Right atrium auricular region (tissue), 2 donors: Measurements from ENCODE around the gene ADCY3. TPM values are rescaled to one million over a fixed set of nuclear protein-coding genes. Genes with fewer than 3 reads are reported as not detected.

ENCODE experiments used
- DNase-seq: peaks from one replicate; pipeline ENCODE4 v3.0.0-alpha.2; 2019; ENCODE audit warnings: low spot score
- H3K27ac ChIP-seq, 2 donors: fragments of 200-600 bp; sonication (generic); 1 replicate in 1 of 2; 2 replicates in 1 of 2; pipeline ENCODE4 v1.5.1; 2016 to 2019
- H3K27me3 ChIP-seq, 2 donors: fragments of 200-600 bp; sonication (generic); one replicate each; pipeline versions ENCODE4 v1.5.1 to v1.6.0; 2017 to 2019
- H3K36me3 ChIP-seq: fragments of 200-600 bp; sonication (generic); one replicate; pipeline ENCODE4 v1.5.1; 2016
- H3K4me1 ChIP-seq, 2 donors: fragments of 200-600 bp; sonication (generic); one replicate each; pipeline versions ENCODE4 v1.5.1 to v1.6.0; 2017 to 2019
- H3K4me3 ChIP-seq, 2 donors: fragments of 200-600 bp; sonication (generic); 1 replicate in 1 of 2; 2 replicates in 1 of 2; pipeline ENCODE4 v1.5.1; 2017 to 2019; ENCODE audit warnings: mild to moderate bottlenecking in 1 of 2, moderate library complexity in 1 of 2
- H3K9me3 ChIP-seq, 2 donors: fragments of 200-600 bp; sonication (generic); one replicate each; pipeline ENCODE4 v1.5.1; 2019
- CTCF ChIP-seq, 2 donors: fragments of 200-600 bp; sonication (generic); IDR thresholded peaks; one replicate each; pipeline ENCODE4 v1.5.1; 2019; ENCODE audit warnings: antibody characterized with exemption in 2 of 2
- total RNA-seq, 2 donors: library from RNA; depleted of rRNA; stranded (reverse); fragments of >200 nt; gene quantifications; one replicate each; pipeline ENCODE4 v1.1.0, GENCODE V29; 2016

Gene ADCY3
- total RNA-seq, 2 donors from 2014 or later, result 14.1 to 28.4 TPM

GRCh38 chr2:24903161-24904103 is 16.6 kb downstream of the ADCY3 start:
- H3K9me3 ChIP-seq, result no peaks in the 10 kb centered on the region
- peaks cover 0 to under 1% of the 10 kb centered on the region in 2 donors for H3K4me1 ChIP-seq
- no peaks in the 10 kb centered on the region for H3K36me3 ChIP-seq
- no peak overlapping the region for H3K4me3 ChIP-seq
- no peaks in the 10 kb centered on the region for H3K27me3 ChIP-seq
- H3K27ac ChIP-seq, result no peak overlapping the region
- TF ChIP-seq CTCF (IDR thresholded peaks at IDR 0.05), result no peak
- DNase-seq, result no peak

- H3K36me3 ChIP-seq, result no peaks in the 10 kb centered on the region
- DNase-seq, result no peak
- H3K27me3 ChIP-seq, result no peaks in the 10 kb centered on the region
- no peak overlapping the region for H3K4me3 ChIP-seq
- H3K27ac ChIP-seq, result no peak overlapping the region
- peaks cover 0 to 14% of the 10 kb centered on the region in 2 donors for H3K9me3 ChIP-seq
- peaks cover 0 to 7% of the 10 kb centered on the region in 2 donors for H3K4me1 ChIP-seq
- no peak for TF ChIP-seq CTCF (IDR thresholded peaks at IDR 0.05)
Measured at GRCh38 chr2:24899361-24899910, 20.6 kb downstream of the ADCY3 start.

- peaks cover 0 to 7% of the 10 kb centered on the region in 2 donors for H3K4me1 ChIP-seq
- no peak for DNase-seq
- no peaks in the 10 kb centered on the region for H3K27me3 ChIP-seq
- no peak overlapping the region for H3K27ac ChIP-seq
- peaks cover 0 to 20% of the 10 kb centered on the region in 2 donors for H3K9me3 ChIP-seq
- TF ChIP-seq CTCF (IDR thresholded peaks at IDR 0.05), result no peak
- H3K36me3 ChIP-seq, result no peaks in the 10 kb centered on the region
- H3K4me3 ChIP-seq, result no peak overlapping the region
Measured at GRCh38 chr2:24898122-24899109, 21.6 kb downstream of the ADCY3 start.

- Histone ChIP-seq H3K36me3 (no peaks in the 10 kb centered on the region), H3K4me3 (no peak overlapping the region), H3K9me3 (peaks cover 0 to 31% of the 10 kb centered on the region in 2 donors), H3K27me3 (no peaks in the 10 kb centered on the region), H3K4me1 (peaks cover 0 to 7% of the 10 kb centered on the region in 2 donors), H3K27ac (no peak overlapping the region)
- no peak for DNase-seq
- TF ChIP-seq CTCF (IDR thresholded peaks at IDR 0.05), result no peak
Measured at GRCh38 chr2:24894750-24895149, 25.3 kb downstream of the ADCY3 start.

- no peak for DNase-seq
- TF ChIP-seq CTCF (IDR thresholded peaks at IDR 0.05), result no peak
- Histone ChIP-seq H3K9me3 (peaks cover 0 to 31% of the 10 kb centered on the region in 2 donors), H3K4me3 (no peak overlapping the region), H3K4me1 (peaks cover 0 to 7% of the 10 kb centered on the region in 2 donors), H3K27me3 (no peaks in the 10 kb centered on the region), H3K36me3 (no peaks in the 10 kb centered on the region), H3K27ac (no peak overlapping the region)
Measured at GRCh38 chr2:24893934-24894333, 26.1 kb downstream of the ADCY3 start.
